ENCODE results near the gene RYR1.

DNA sequence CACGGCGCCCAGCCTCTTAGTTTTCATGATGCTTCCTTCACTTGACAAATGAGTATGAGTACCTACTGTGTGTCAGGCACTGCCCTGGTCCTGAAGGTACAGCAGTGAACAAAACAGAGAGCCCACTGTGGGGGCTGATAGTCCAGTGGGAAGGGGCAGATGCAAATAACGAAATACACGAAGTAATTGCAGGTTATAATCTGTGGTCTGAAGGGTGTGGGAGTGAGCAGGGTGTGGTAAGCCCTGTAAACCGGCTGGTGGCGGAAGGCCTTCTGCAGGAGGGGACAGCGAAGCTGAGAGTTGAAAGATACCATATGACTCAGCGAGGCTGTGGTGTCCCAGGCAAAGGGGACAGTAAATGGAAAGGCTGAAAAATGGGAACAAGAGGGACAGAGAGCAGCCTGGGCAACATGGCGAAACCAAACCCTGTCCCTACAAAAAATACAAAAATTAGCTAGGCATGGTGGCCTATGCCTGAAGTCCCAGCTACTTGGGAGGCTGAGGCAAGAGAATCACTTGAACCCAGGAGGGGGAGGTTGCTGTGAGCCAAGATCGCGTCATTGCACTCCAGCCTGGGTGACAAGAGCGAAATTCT is 123.8 kb downstream of the RYR1 start:
- TF ChIP-seq, protein P1, sequence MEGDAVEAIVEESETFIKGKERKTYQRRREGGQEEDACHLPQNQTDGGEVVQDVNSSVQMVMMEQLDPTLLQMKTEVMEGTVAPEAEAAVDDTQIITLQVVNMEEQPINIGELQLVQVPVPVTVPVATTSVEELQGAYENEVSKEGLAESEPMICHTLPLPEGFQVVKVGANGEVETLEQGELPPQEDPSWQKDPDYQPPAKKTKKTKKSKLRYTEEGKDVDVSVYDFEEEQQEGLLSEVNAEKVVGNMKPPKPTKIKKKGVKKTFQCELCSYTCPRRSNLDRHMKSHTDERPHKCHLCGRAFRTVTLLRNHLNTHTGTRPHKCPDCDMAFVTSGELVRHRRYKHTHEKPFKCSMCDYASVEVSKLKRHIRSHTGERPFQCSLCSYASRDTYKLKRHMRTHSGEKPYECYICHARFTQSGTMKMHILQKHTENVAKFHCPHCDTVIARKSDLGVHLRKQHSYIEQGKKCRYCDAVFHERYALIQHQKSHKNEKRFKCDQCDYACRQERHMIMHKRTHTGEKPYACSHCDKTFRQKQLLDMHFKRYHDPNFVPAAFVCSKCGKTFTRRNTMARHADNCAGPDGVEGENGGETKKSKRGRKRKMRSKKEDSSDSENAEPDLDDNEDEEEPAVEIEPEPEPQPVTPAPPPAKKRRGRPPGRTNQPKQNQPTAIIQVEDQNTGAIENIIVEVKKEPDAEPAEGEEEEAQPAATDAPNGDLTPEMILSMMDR (IDR thresholded peaks at IDR 0.05): no peak
- TF ChIP-seq POLR2A (IDR thresholded peaks at IDR 0.05): no peak

Data from thyroid gland (tissue), 4 donors.